NB4 (cell line): ENCODE measurements around the gene ACOXL.
A peak's percentile ranks its signal among the peaks of the same experiment; 100 is the strongest.

Experiments
- DNase-seq: peaks from one replicate; pipeline ENCODE4 v3.0.0; 2010; ENCODE audit warnings: low read depth
- H3K4me3 ChIP-seq: one replicate; pipeline ENCODE4 v1.5.1; 2011; ENCODE audit warnings: mild to moderate bottlenecking, low read depth, low read length, moderate library complexity
- CTCF ChIP-seq: IDR thresholded peaks from one replicate; pipeline ENCODE4 v1.5.1; 2012; ENCODE audit warnings: low read depth, low read length
- MAX ChIP-seq: IDR thresholded peaks from 2 replicates; pipeline ENCODE4 v1.6.1; 2011; ENCODE audit warnings: low read depth, low read length
- MYC ChIP-seq: IDR thresholded peaks from 2 replicates; pipeline ENCODE4 v1.6.1; 2011; ENCODE audit warnings: low read depth, low read length
- POLR2A ChIP-seq: IDR thresholded peaks from 2 replicates; pipeline ENCODE4 v1.6.1; 2011; ENCODE audit warnings: mild to moderate bottlenecking; ENCODE audit not compliant: insufficient read length; ENCODE audit errors: extremely low read depth

Gene ACOXL

GRCh38 chr2:110873597-110874452 lies 141.5 kb downstream of the ACOXL start:
- no peak for DNase-seq
- no peak overlapping the region for H3K4me3 ChIP-seq
- TF ChIP-seq POLR2A: no peak
- TF ChIP-seq MYC: no peak
- TF ChIP-seq MAX: no peak
- TF ChIP-seq CTCF: no peak

- DNase-seq: peak; percentile 63
Observed at GRCh38 chr2:110874453-110875383, 142.3 kb downstream of the ACOXL start.

GRCh38 chr2:110875384-110875725 lies 143.0 kb downstream of the ACOXL start:
- no peak overlapping the region for H3K4me3 ChIP-seq
- DNase-seq: no peak
- no peak for TF ChIP-seq CTCF
- no peak for TF ChIP-seq MYC
- no peak for TF ChIP-seq MAX
- TF ChIP-seq POLR2A: no peak

More at GRCh38 chr2:110874453-110875383, 142.3 kb downstream of the ACOXL start:
- H3K4me3 ChIP-seq: no peak overlapping the region
- no peak for TF ChIP-seq MYC
- no peak for TF ChIP-seq POLR2A
- no peak for TF ChIP-seq CTCF
- TF ChIP-seq MAX: no peak

GRCh38 chr2:110876167-110876999 lies 144.0 kb downstream of the ACOXL start:
- TF ChIP-seq CTCF (peak; percentile 50), POLR2A (no peak)
- H3K4me3 ChIP-seq: no peak overlapping the region
- no peak for DNase-seq

GRCh38 chr2:110877031-110877827 lies 144.9 kb downstream of the ACOXL start:
- TF ChIP-seq MAX (no peak), MYC (no peak), CTCF (no peak), POLR2A (no peak)
- DNase-seq: no peak

More at GRCh38 chr2:110877031-110877827, 144.9 kb downstream of the ACOXL start:
- H3K4me3 ChIP-seq: no peak overlapping the region
